Left colon (tissue), 2 donors: ENCODE data around the gene ELF1. TPM values are rescaled to one million over a fixed set of nuclear protein-coding genes. Genes with fewer than 3 reads are reported as not detected.
"Not testable (repeated sequence)": the region's sequence is repeated elsewhere in the genome, so short reads cannot be mapped to it uniquely, and the experiment has no call there.

Source experiments
- ATAC-seq: fragments of 200-7000 bp; cut with Tn5 transposase; one replicate; pipeline ENCODE4 v1.9.1; 2020; ENCODE audit warnings: mild to moderate bottlenecking, moderate library complexity
- DNase-seq, 2 donors: peaks; one replicate each; pipeline ENCODE4 v3.0.0-alpha.2; 2020
- intact Hi-C, 2 donors: fragments of 100-400 bp; cut with DNase I in 1 of 2; cut with micrococcal nuclease in 1 of 2; formaldehyde crosslinking; loops; one replicate each; pipeline versions ENCODE4 v1.11.2 to v1.14.0; 2022; cut with DNase I, micrococcal nuclease
- total RNA-seq, 2 donors: library from RNA; stranded (reverse); fragmentation: NEBNext Ultra II Directional; extraction: Animal tissue kit (Norgen Biotek cat#: 25700); gene quantifications; one replicate each; pipeline ENCODE4 v1.2.1, GENCODE V29; 2021
- donor health status: DM: no; HTN: no; CAD: no.
- donor health status: DM: yes; HTN: yes; CAD: no.

The ELF1 gene
- total RNA-seq, 2 donors from 2014 or later = 93.5 to 104 TPM

- DNase-seq = no peak
- no peak for ATAC-seq
- intact Hi-C loops = no loop called here
These were observed 91.2 kb downstream of the ELF1 start for GRCh38 chr13:40927929-40928328.

- DNase-seq (no peak), ATAC-seq (no peak)
- intact Hi-C loops = no loop called here
These were observed 95.2 kb downstream of the ELF1 start for GRCh38 chr13:40923867-40924266.

GRCh38 chr13:40922437-40923040 lies 96.6 kb downstream of the ELF1 start:
- intact Hi-C loops = no loop called here
- DNase-seq (peak; percentile 69 to 74), ATAC-seq (peak; percentile 51)

GRCh38 chr13:40920826-40921225 lies 98.3 kb downstream of the ELF1 start:
- intact Hi-C loops = no loop called here
- DNase-seq (no peak), ATAC-seq (peak; percentile 9)

GRCh38 chr13:40919901-40920300 lies 99.2 kb downstream of the ELF1 start:
- intact Hi-C loops, DNase-seq, ATAC-seq: not testable (repeated sequence)

- ATAC-seq = no peak
- intact Hi-C loops = no loop called here
- DNase-seq = no peak
These were observed 102.7 kb downstream of the ELF1 start for GRCh38 chr13:40916207-40916998.

GRCh38 chr13:40914863-40915262 lies 104.3 kb downstream of the ELF1 start:
- intact Hi-C loops, DNase-seq: not testable (repeated sequence)
- ATAC-seq = peak; percentile 77

- ATAC-seq (no peak), DNase-seq (no peak)
- intact Hi-C loops = no loop called here
These were observed 107.8 kb downstream of the ELF1 start for GRCh38 chr13:40911341-40911740.

- no peak for DNase-seq
- intact Hi-C loops = no loop called here
- ATAC-seq = no peak
These were observed 108.6 kb downstream of the ELF1 start for GRCh38 chr13:40910324-40911050.

- DNase-seq, intact Hi-C loops, ATAC-seq: not testable (repeated sequence)
These were observed 109.4 kb downstream of the ELF1 start for GRCh38 chr13:40909541-40910200.

- intact Hi-C loops = no loop called here
- ATAC-seq (no peak), DNase-seq (no peak)
These were observed 110.6 kb downstream of the ELF1 start for GRCh38 chr13:40908546-40908945.

- ATAC-seq, intact Hi-C loops, DNase-seq: not testable (repeated sequence)
These were observed 118.1 kb downstream of the ELF1 start for GRCh38 chr13:40901032-40901431.

GRCh38 chr13:40900568-40900967 lies 118.5 kb downstream of the ELF1 start:
- intact Hi-C loops, DNase-seq, ATAC-seq: not testable (repeated sequence)

GRCh38 chr13:40897053-40897452 lies 122.1 kb downstream of the ELF1 start:
- ATAC-seq = no peak
- no peak for DNase-seq
- intact Hi-C loops = no loop called here

GRCh38 chr13:40895227-40896184 lies 123.6 kb downstream of the ELF1 start:
- DNase-seq = peak; percentile 35 to 52
- intact Hi-C loops = no loop called here
- peak; percentile 96 for ATAC-seq

- DNase-seq, ATAC-seq, intact Hi-C loops: not testable (repeated sequence)
These were observed 125.5 kb downstream of the ELF1 start for GRCh38 chr13:40893573-40893972.

GRCh38 chr13:40886017-40886416 lies 133.1 kb downstream of the ELF1 start:
- intact Hi-C loops = no loop called here
- ATAC-seq = no peak
- no peak for DNase-seq

- intact Hi-C loops, ATAC-seq, DNase-seq: not testable (repeated sequence)
These were observed 134.9 kb downstream of the ELF1 start for GRCh38 chr13:40884175-40884574.
